SJSA1 (cell line): ENCODE measurements around the gene FBLN1. TPM values are rescaled to one million over a fixed set of nuclear protein-coding genes. Genes with fewer than 3 reads are reported as not detected.

Experiments used
- DNase-seq, 2 experiments: peaks; one replicate each; pipeline ENCODE4 v3.0.0-alpha.2; 2015 to 2020; ENCODE audit warnings: low spot score in 2 of 2, low read depth in 1 of 2
- H3K27ac ChIP-seq: fragments of 250-450 bp; sonication (Bioruptor Pico); 2 replicates; pipeline ENCODE4 v1.5.1; 2020; ENCODE audit warnings: mild to moderate bottlenecking, moderate library complexity
- H3K27me3 ChIP-seq: fragments of 250-450 bp; sonication (Bioruptor Pico); replicated peaks from 2 replicates; pipeline ENCODE4 v1.5.1; 2020; ENCODE audit warnings: mild to moderate bottlenecking, moderate library complexity
- H3K36me3 ChIP-seq: fragments of 250-450 bp; sonication (Bioruptor Pico); 2 replicates; pipeline ENCODE4 v1.5.1; 2020; ENCODE audit warnings: mild to moderate bottlenecking
- H3K4me1 ChIP-seq: fragments of 250-450 bp; sonication (Bioruptor Pico); replicated peaks from 2 replicates; pipeline ENCODE4 v1.6.1; 2021; ENCODE audit warnings: mild to moderate bottlenecking
- H3K4me3 ChIP-seq: fragments of 250-450 bp; sonication (Bioruptor Pico); 2 replicates; pipeline ENCODE4 v1.5.1; 2020; ENCODE audit warnings: mild to moderate bottlenecking
- H3K9me3 ChIP-seq: fragments of 250-450 bp; sonication (Bioruptor Pico); replicated peaks from 2 replicates; pipeline ENCODE4 v1.5.1; 2020; ENCODE audit warnings: mild to moderate bottlenecking
- total RNA-seq: library from RNA; depleted of rRNA; stranded (reverse); fragments of >200 nt; shearing (Covaris generic); gene quantifications from 2 replicates; pipeline ENCODE4 v1.2.3, GENCODE V29; 2014

Gene FBLN1
- total RNA-seq, 1 experiment from 2014 or later: 38.8 TPM

DNA sequence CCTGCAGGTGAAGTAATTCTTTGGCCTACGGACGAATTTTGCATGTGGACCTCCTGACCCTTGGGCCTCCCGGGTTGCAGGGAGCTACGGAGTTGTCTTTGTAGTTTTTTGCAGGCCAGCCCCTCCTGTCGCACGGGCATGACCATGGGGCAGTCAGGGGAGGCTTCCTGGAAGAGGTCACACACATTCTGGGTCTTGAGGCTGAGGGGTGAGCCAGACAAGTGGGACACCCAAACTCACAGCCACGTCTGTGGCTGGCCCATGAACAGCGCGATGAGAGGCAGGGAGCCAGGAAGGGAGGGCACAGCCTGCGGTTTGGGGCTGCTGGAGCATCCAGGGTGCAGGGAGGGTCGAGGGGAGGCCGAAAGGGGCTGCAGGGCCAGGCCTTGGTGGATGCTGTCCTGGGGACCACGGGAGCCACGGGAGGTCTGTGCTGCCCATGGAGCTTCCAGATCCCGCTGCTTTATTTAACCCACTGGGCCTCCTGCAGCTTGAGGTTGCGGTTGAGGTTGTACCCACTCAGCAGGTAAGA is 78.9 kb downstream of the FBLN1 start:
- Histone ChIP-seq H3K36me3 (peaks cover 25% of the 10 kb centered on the region; the same call in 1 of the 2 replicates), H3K4me1 (peaks cover 16% of the 10 kb centered on the region), H3K9me3 (no peaks in the 10 kb centered on the region), H3K27ac (no peak overlapping the region), H3K4me3 (no peak overlapping the region), H3K27me3 (no peaks in the 10 kb centered on the region)
- no peak for DNase-seq

DNA sequence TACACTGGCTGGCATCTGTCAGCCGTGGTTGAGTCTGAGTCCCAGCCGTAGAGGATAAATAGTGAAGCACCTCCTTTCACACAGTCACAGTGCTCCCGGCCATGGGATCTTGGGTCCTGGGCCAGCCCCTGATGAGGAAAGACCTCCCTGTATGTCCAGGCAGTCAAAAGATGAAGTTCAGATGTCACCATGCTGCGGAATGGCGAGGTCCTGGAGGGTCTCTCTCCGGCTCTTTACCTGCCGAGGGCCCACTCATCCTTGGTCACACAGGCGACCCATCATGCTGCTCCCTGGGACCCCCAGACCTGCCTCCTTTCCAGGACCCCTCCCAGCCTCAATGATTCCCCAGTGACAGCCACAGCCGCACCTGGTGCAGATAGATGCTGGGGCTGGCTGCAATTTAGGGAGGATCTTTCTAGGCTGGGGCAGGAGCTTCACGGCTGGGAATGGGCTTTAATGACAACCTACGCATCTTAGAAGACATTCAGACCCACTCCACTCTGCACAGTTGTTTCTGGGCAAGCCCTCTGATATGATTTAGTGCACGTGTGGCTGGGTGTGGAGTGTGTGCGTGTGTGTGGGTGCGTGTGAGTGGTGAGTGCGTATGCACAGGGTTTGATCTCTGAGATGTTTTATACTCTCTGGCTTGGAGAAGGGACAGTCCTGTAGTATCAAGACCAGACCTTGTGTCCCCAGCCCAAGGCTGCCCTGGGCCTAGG is 79.7 kb downstream of the FBLN1 start:
- Histone ChIP-seq H3K36me3 (peaks cover 26% of the 10 kb centered on the region; the same call in 1 of the 2 replicates), H3K4me1 (peaks cover 17% of the 10 kb centered on the region), H3K9me3 (no peaks in the 10 kb centered on the region), H3K27ac (no peak overlapping the region), H3K4me3 (no peak overlapping the region), H3K27me3 (no peaks in the 10 kb centered on the region)
- DNase-seq: no peak

DNA sequence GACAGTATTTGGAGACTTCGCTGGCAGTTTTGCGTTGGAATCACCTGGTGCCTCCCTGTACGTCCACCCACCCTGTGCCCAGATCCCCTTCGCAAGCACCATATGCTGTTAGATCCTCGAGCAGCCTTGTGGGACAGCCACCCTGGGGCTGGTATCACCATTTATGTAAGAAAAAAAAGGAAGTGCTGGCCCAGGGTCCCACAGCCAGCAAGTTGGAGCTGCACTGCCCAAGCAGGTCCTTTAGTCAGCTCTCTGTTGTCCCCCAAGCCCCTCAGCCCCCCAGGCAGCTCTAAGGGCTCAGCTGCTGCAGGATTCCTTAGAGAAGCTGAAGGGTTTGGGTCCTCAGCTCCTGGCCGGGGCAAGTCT is 80.3 kb downstream of the FBLN1 start:
- H3K4me1 ChIP-seq: peaks cover 20% of the 10 kb centered on the region
- no peaks in the 10 kb centered on the region for H3K27me3 ChIP-seq
- peaks cover 21% of the 10 kb centered on the region; the same call in 1 of the 2 replicates for H3K36me3 ChIP-seq
- H3K4me3 ChIP-seq: no peak overlapping the region
- H3K27ac ChIP-seq: no peak overlapping the region
- H3K9me3 ChIP-seq: no peaks in the 10 kb centered on the region
- DNase-seq: no peak

DNA sequence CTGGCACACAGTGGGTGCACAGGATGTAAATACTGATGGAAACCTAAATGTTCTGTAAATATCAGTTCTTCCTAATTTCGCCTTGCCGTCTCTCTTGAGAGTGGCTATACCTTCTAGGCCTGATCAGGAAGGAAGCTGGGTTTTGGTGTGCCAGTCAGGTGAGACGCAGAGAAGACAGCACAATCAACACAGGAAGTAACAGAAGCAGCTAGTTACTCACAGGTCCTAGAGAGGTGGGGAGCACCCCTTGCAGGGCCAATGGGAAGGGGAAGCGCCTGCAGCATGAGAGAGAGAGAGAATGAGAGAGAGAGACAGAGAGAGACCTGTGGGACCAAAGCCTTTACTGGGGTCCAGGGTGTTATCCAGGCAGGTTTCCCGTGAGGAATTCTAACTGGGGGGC is 80.8 kb downstream of the FBLN1 start:
- no peaks in the 10 kb centered on the region for H3K27me3 ChIP-seq
- peaks cover 22% of the 10 kb centered on the region for H3K4me1 ChIP-seq
- H3K36me3 ChIP-seq: peaks cover 21% of the 10 kb centered on the region; the same call in 1 of the 2 replicates
- H3K4me3 ChIP-seq: no peak overlapping the region
- DNase-seq: no peak
- no peaks in the 10 kb centered on the region for H3K9me3 ChIP-seq
- H3K27ac ChIP-seq: no peak overlapping the region

DNA sequence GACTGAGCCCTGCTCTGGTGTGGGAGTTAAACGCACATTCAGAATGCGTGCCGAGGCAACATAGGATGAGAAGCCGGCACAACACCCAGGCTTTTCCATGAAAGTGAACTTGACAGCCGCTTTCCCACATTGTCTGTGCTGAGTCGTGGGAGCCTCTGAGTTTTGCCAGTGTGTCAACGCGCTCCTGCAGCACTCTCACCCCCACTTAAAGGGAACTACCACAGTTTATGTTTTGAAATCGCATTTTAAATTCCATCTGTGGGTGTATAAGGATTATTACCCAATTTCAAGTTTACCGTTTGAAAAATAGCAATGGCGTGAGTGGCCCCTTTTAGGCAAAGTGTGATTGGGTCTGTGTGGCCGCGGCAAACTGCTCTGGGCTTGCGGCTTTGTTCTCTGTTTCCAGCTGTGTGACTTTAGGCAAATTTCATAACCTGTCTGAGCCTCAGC is 81.5 kb downstream of the FBLN1 start:
- H3K4me1 ChIP-seq: peaks cover 22% of the 10 kb centered on the region
- H3K9me3 ChIP-seq: no peaks in the 10 kb centered on the region
- peaks cover 17% of the 10 kb centered on the region; the same call in 1 of the 2 replicates for H3K36me3 ChIP-seq
- no peak overlapping the region for H3K4me3 ChIP-seq
- no peaks in the 10 kb centered on the region for H3K27me3 ChIP-seq
- no peak for DNase-seq
- no peak overlapping the region for H3K27ac ChIP-seq

DNA sequence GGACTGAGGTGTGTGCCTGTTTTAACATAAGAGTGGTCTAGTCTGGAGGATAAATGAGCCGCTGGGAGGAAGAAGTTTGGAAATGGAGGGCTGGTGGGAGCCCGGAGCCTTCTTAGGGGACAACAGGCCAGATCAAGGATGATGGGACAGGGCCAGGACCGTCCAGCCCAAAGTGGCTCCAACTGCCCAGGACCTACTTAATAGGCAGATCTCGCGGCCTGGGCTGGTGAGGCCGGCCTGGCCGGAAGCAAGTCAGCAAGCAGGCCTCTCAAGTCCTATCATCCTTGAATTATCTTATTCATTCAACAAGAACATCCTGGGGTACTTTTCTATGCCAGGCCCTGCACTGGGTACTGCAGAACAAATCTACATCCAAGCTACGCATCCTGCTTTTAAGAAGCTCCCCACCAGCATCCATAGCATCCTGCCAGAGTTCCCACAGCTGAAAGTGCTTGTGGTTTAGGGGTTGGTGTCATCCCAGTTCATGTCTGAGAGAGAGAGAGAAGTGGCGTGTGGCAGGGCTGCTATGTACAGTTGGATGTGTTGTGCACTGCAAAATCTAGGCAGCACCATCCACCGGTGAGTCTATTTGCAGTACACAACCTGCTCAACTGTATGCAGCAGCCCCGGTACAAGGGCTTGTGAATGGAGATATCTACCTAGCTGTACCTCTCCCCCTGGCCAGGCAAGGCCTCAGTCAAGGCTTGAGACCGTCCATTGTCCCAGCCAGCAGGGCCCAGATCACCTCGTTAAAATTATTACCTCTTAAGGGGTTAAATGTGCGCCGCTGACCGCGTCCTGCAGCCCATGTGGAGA is 82.1 kb downstream of the FBLN1 start:
- H3K4me1 ChIP-seq: peaks cover 22% of the 10 kb centered on the region
- no peak for DNase-seq
- H3K27ac ChIP-seq: no peak overlapping the region
- no peaks in the 10 kb centered on the region for H3K9me3 ChIP-seq
- H3K27me3 ChIP-seq: no peaks in the 10 kb centered on the region
- H3K36me3 ChIP-seq: peaks cover 12% of the 10 kb centered on the region; the same call in 1 of the 2 replicates
- no peak overlapping the region for H3K4me3 ChIP-seq

DNA sequence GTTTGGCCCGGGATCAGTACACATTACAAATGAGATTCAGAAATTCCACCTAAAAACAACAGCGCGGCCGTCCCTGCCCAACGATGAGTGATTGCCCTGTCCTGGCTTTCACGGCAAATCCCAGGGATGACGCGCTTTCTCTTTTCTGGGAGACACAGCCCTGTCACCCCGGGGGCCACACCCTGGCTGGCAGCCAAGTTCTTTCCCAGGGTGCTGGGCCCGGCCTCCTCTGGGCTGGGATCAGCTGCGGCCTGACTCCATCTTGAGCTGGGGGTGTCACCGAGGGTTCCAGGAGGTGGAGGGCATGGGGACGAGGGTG is 82.7 kb downstream of the FBLN1 start:
- H3K9me3 ChIP-seq: no peaks in the 10 kb centered on the region
- peaks cover 9% of the 10 kb centered on the region; the same call in 1 of the 2 replicates for H3K36me3 ChIP-seq
- peaks cover 22% of the 10 kb centered on the region for H3K4me1 ChIP-seq
- no peak overlapping the region for H3K4me3 ChIP-seq
- no peak overlapping the region for H3K27ac ChIP-seq
- no peaks in the 10 kb centered on the region for H3K27me3 ChIP-seq
- DNase-seq: no peak

DNA sequence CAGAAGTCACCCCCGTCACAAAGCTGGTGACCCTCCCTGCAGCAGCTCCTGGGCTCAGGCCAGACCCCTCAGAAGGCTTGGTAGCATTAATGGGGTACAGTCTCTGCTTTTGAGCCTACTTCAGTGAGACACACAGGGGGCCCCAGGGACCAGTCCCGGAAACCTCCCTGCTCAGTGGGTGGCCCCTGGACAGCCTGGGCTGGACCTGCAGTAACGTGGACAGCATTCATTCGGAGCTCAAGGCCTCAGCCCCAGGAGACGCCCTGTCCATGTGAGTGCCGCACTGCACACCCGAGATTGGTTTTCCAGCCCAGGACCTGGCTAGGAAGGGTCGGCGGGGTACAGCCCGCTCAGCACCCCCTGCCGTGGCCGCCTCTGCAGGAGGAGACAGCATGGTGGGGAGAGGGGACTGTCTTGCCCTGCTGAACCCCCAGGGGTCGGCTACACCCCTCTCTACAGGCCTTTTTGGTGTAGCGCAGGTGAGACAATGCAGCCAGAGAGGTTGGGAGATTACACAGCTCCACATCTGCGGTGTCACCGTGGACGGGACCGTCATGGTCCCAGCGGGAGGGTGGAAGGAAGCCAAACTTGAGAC is 83.4 kb downstream of the FBLN1 start:
- Histone ChIP-seq H3K27ac (no peak overlapping the region), H3K4me1 (peaks cover 22% of the 10 kb centered on the region), H3K4me3 (no peak overlapping the region), H3K9me3 (no peaks in the 10 kb centered on the region), H3K36me3 (0 out of 2 replicates have a peak, but pooled peaks cover 4% of the 10 kb centered on the region), H3K27me3 (no peaks in the 10 kb centered on the region)
- DNase-seq: no peak

DNA sequence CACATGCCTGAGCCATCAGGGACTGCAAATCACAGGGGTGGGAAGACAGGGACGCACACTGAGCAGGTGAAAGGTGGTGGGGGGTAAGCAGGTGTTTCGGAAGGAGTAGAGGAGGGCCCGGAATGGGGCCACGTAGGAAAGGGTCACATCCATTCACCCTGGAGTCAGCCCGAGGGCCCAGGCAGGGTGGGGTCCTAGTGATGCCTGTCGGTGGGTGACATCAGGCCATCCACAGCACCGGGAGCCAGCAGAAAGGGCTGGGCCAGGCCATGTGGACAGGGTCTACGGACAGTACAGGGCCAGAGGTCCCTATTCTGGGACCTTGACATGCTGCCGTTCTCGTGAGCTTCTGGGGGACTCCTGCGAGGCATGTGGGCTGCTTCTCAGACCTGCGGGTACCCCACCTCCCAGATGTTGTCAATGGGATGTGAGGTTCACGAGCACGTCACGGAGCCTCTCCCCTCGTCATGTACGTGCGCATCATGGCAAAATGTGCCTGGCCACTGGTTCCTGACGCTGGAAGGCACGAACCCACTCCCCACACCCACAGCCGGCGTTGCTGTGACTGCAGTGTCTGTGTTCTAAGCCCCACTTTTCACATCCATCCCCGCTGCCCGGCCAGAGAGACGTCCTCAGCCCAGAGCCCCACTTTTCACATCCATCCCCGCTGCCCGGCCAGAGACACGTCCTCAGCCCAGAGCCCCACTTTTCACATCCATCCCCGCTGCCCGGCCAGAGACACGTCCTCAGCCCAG is 84.1 kb downstream of the FBLN1 start:
- Histone ChIP-seq H3K4me1 (peaks cover 22% of the 10 kb centered on the region), H3K27me3 (no peaks in the 10 kb centered on the region), H3K27ac (no peak overlapping the region), H3K9me3 (no peaks in the 10 kb centered on the region), H3K4me3 (no peak overlapping the region), H3K36me3 (0 out of 2 replicates have a peak, but pooled peaks cover 4% of the 10 kb centered on the region)
- DNase-seq: no peak

DNA sequence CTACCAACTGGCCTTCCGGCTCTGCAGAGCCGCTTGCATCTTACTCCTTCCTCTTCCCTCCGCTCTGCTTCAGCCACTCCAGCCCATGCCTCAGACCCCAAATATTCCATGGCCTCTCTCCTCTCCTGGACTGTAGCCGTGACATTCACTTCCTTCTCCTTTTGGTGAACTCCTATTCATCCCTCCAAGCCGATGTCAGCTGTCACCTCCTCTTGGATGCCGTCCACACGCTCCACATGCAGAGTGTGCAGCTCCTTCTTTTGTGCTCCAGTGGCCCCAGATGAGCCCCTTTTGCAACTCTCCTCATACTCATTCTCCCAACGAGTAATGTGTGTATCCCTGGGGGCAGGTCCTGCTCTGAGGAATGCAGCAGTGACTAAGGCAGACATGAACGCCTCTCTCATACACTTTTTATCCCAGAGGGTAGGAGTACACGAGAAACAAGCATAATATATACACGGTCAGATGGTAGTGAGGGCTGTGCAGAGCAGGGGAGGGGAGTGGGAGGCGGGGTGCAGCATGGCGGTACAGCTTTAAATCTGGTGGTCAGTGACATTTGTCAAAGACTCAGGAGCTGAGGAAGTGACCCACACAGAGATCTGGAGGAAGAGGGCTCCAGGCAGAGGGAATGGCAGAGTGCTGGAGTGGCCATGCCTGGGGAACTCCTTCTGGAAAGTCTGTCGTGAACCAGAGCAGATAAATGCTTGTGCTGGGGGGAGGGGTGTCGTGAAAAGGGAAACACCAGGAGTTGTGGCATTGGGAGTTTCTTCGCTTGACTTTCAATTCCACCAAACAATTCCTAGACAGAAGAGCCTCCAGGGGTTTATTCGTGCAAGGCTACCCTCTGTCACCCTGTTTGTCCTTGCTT is 85.2 kb downstream of the FBLN1 start:
- Histone ChIP-seq H3K27me3 (no peaks in the 10 kb centered on the region), H3K4me3 (no peak overlapping the region), H3K27ac (no peak overlapping the region), H3K4me1 (peaks cover 29% of the 10 kb centered on the region), H3K36me3 (peaks cover 10% of the 10 kb centered on the region; the same call in 1 of the 2 replicates), H3K9me3 (no peaks in the 10 kb centered on the region)
- DNase-seq: peak in 1 of 2 experiments; percentile 49

DNA sequence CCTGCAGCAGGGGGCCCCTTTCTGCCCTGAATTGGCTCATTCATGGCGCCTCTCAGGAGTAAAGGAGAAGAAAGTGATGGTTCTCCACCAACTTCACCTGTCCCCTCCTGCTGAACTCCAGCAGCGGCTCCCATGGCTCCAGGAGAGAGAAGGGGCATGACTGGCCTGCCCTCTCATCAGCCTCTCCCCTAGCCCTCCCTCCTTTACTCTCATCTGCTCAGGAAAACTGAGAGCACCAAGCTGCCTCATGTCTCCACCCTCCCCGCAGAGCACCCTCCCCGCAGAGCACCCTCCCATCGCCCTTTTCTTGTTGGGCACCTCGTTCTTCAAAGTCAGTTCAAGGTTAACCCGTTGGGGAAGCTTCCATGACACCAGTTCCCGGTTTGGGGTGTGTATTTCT is 86.9 kb downstream of the FBLN1 start:
- Histone ChIP-seq H3K4me3 (no peak overlapping the region), H3K36me3 (peaks cover 10% of the 10 kb centered on the region; the same call in 1 of the 2 replicates), H3K9me3 (no peaks in the 10 kb centered on the region), H3K27me3 (no peaks in the 10 kb centered on the region), H3K27ac (no peak overlapping the region), H3K4me1 (peaks cover 30% of the 10 kb centered on the region)
- no peak for DNase-seq

DNA sequence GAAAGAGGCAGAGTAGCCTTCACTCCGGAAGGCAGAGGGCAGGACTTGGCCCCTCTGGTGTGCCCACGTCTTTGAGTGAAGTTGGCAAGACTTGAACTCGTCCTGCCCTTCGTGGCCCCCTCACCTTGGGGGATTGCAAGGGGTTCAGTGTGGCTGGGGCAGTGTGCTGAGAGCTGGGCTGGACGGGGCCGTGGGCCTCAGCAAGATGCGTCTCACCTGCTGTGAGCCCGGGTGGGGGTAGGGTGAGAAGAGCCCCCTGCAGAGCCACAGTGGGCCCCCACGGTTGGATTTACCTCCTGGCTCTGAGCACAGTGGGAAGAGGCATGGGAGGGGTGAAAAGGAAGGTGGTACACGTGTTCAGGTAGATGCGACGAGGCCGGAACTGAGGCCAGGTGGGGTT is 87.6 kb downstream of the FBLN1 start:
- Histone ChIP-seq H3K36me3 (peaks cover 10% of the 10 kb centered on the region; the same call in 1 of the 2 replicates), H3K27me3 (no peaks in the 10 kb centered on the region), H3K27ac (no peak overlapping the region), H3K9me3 (no peaks in the 10 kb centered on the region), H3K4me1 (peaks cover 30% of the 10 kb centered on the region), H3K4me3 (no peak overlapping the region)
- DNase-seq: no peak
